Measurements from ENCODE around the gene ABCA5.
"Not testable (repeated sequence)": the region's sequence is repeated elsewhere in the genome, so short reads cannot be mapped to it uniquely, and the experiment has no call there.

Gene ABCA5

GRCh38 chr17:69198238-69198637 is 128.7 kb downstream of the ABCA5 start:
- no peaks in the 10 kb centered on the region for H3K36me3 ChIP-seq (replicated peaks; ENCODE audit: insufficient read depth, low read length)
- H3K27me3 ChIP-seq (replicated peaks; ENCODE audit: insufficient read depth, low read length), result no peaks in the 10 kb centered on the region
- H3K9ac ChIP-seq (ENCODE audit: low read length), result no peak overlapping the region
- no peak overlapping the region for H3K4me2 ChIP-seq (ENCODE audit: low read depth, low read length)
- DNase-seq, result no peak
- no peaks in the 10 kb centered on the region for H3K9me3 ChIP-seq (replicated peaks; ENCODE audit: insufficient read depth, low read length)
- H3K79me2 ChIP-seq (ENCODE audit: low read length), result no peaks in the 10 kb centered on the region
- no peak overlapping the region for H3K4me3 ChIP-seq (ENCODE audit: low read length)
- H3K27ac ChIP-seq (ENCODE audit: low read length), result no peak overlapping the region
- no peak overlapping the region for H2AFZ ChIP-seq (ENCODE audit: low read length)
- H3K4me1 ChIP-seq (ENCODE audit: low read length), result no peaks in the 10 kb centered on the region
- TF ChIP-seq CTCF (IDR thresholded peaks at IDR 0.05; ENCODE audit: low read length) (no peak), EZH2 (optimal IDR thresholded peaks at IDR 0.05; ENCODE audit: low read depth, low read length) (no peak), EZH2phosphoT487 (IDR thresholded peaks at IDR 0.05; ENCODE audit: low read length) (no peak)
- no peaks in the 10 kb centered on the region for H3K9me2 ChIP-seq (replicated peaks; ENCODE audit: insufficient read depth, low read length)
- H3F3A ChIP-seq (ENCODE audit: insufficient read depth, low read length), result no peaks in the 10 kb centered on the region
- no peaks in the 10 kb centered on the region for H4K20me1 ChIP-seq (ENCODE audit: insufficient read depth, low read length)

GRCh38 chr17:69196105-69196653 is 130.8 kb downstream of the ABCA5 start:
- not testable (repeated sequence) for H3K27me3 ChIP-seq (replicated peaks; ENCODE audit: insufficient read depth, low read length); H3K36me3 ChIP-seq (replicated peaks; ENCODE audit: insufficient read depth, low read length); H3K27ac ChIP-seq (ENCODE audit: low read length); H3K9me2 ChIP-seq (replicated peaks; ENCODE audit: insufficient read depth, low read length); H3F3A ChIP-seq (ENCODE audit: insufficient read depth, low read length); H3K9me3 ChIP-seq (replicated peaks; ENCODE audit: insufficient read depth, low read length); H3K79me2 ChIP-seq (ENCODE audit: low read length); H3K4me3 ChIP-seq (ENCODE audit: low read length); H3K4me1 ChIP-seq (ENCODE audit: low read length); H4K20me1 ChIP-seq (ENCODE audit: insufficient read depth, low read length); DNase-seq; H3K9ac ChIP-seq (ENCODE audit: low read length); H3K4me2 ChIP-seq (ENCODE audit: low read depth, low read length); H2AFZ ChIP-seq (ENCODE audit: low read length)
